Stomach (tissue), 4 donors: ENCODE measurements around the gene SORCS2.

Experiments
- CTCF ChIP-seq, 7 experiments: fragments of 450-650 bp in 4 of 7; fragments of 200-600 bp in 3 of 7; sonication (generic) in 3 of 7; IDR thresholded peaks; one replicate each; pipeline ENCODE4 v1.5.1; 2016 to 2019; ENCODE audit warnings: antibody characterized with exemption in 7 of 7, control low read depth in 2 of 7, mild to moderate bottlenecking in 1 of 7
- POLR2AphosphoS5 ChIP-seq, 3 donors: sonication (generic); formaldehyde crosslinking; IDR thresholded peaks; one replicate each; pipeline ENCODE4 v1.6.1; 2016; ENCODE audit warnings: antibody characterized with exemption in 3 of 3

DNA sequence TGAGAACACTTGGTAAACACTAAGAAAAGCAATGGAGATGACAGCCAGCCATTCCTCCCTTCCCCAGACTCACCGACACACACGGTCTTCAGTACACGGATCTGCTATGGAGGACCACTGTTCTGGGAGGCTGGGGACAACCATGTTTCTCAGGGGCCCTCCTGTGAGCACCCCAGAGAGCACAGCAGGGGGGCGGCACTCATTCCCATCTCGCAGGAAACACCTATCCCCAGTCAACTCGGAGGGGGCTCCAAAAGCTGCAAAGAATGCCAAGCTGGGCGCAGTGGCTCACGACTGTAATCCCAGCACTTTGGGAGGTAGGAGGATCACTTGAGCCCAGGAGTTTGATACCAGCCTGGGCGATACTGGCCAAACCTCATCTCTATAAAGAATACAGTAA is 575.2 kb downstream of the SORCS2 start:
- TF ChIP-seq POLR2AphosphoS5 (IDR thresholded peaks at IDR 0.05) (no peak), CTCF (IDR thresholded peaks at IDR 0.05) (no peak)
